HepG2 (cell line): ENCODE data around the gene GRID1. TPM values are rescaled to one million over a fixed set of nuclear protein-coding genes. Genes with fewer than 3 reads are reported as not detected.

Experiments
- ARID3A ChIP-seq: IDR thresholded peaks from 2 replicates; pipeline ENCODE4 v1.6.1; 2012; ENCODE audit warnings: low read depth, low read length, improper control_type of control experiment
- ESRRA ChIP-seq: sonication (generic); formaldehyde crosslinking; IDR thresholded peaks from 2 replicates; pipeline ENCODE4 v1.5.1; 2020; ENCODE audit warnings: mild to moderate bottlenecking, low read depth, missing genetic modification reagents
- GATAD2A ChIP-seq: IDR thresholded peaks from 2 replicates; pipeline ENCODE4 v1.6.1; 2016
- HNF1A ChIP-seq, 2 experiments: sonication (generic) in 1 of 2; formaldehyde crosslinking in 1 of 2; IDR thresholded peaks; 2 replicates each; pipeline versions ENCODE4 v1.4.0 to v1.6.1; 2016 to 2020; ENCODE audit warnings: borderline replicate concordance in 1 of 2, low read depth in 1 of 2, mild to moderate bottlenecking in 1 of 2, missing genetic modification reagents in 1 of 2
- KAT2B ChIP-seq: fragments of 150-350 bp; IDR thresholded peaks from 2 replicates; pipeline ENCODE4 v1.6.1; 2014; ENCODE audit warnings: low read depth, low read length, borderline replicate concordance
- MAFF ChIP-seq: IDR thresholded peaks from 2 replicates; pipeline ENCODE4 v1.6.1; 2011; ENCODE audit warnings: low read depth, low read length, improper control_type of control experiment
- NR2F1 ChIP-seq, 2 experiments: fragments of 450-650 bp in 1 of 2; formaldehyde crosslinking in 1 of 2; IDR thresholded peaks; 2 replicates each; pipeline versions ENCODE4 v1.5.0 to v1.6.1; 2016 to 2020; ENCODE audit warnings: mild to moderate bottlenecking in 1 of 2, missing compliant biosample characterization in 1 of 2, missing genetic modification reagents in 1 of 2, moderate library complexity in 1 of 2
- PITX1 ChIP-seq: sonication (generic); formaldehyde crosslinking; IDR thresholded peaks from 2 replicates; pipeline ENCODE4 v1.5.1; 2020; ENCODE audit warnings: mild to moderate bottlenecking, missing genetic modification reagents
- POGZ ChIP-seq: sonication (generic); formaldehyde crosslinking; IDR thresholded peaks from 2 replicates; pipeline ENCODE4 v1.4.0; 2020; ENCODE audit warnings: mild to moderate bottlenecking, missing genetic modification reagents
- UBTF ChIP-seq: sonication (generic); formaldehyde crosslinking; IDR thresholded peaks from 2 replicates; pipeline ENCODE4 v1.4.0; 2020; ENCODE audit warnings: mild to moderate bottlenecking, missing genetic modification reagents
- ZBTB7B ChIP-seq: sonication (generic); formaldehyde crosslinking; IDR thresholded peaks from 2 replicates; pipeline ENCODE4 v1.4.0; 2020; ENCODE audit warnings: missing genetic modification reagents
- ZNF644 ChIP-seq: IDR thresholded peaks from 2 replicates; pipeline ENCODE4 v1.6.1; 2016; ENCODE audit warnings: low read depth
- ZNF770 ChIP-seq: sonication (generic); formaldehyde crosslinking; IDR thresholded peaks from 2 replicates; pipeline ENCODE4 v1.5.0; 2020; ENCODE audit warnings: mild to moderate bottlenecking, missing genetic modification reagents
- ZSCAN25 ChIP-seq: sonication (generic); formaldehyde crosslinking; IDR thresholded peaks from 2 replicates; pipeline ENCODE4 v1.8.0; 2022; ENCODE audit warnings: mild to moderate bottlenecking, missing genetic modification reagents
- polyA plus RNA-seq, 8 experiments: library from polyadenylated mRNA; depleted of rRNA in 3 of 8; stranded (reverse) in 7 of 8; unstranded in 1 of 8; fragments of >200 nt; fragmentation: Illumina TruSeq in 4 of 8; extraction: Trizol in 4 of 8; gene quantifications; 2 replicates each; pipeline versions ENCODE4 v1.2.1 to v1.2.3, GENCODE V29; 2011 to 2016; ENCODE audit warnings: low read depth in 4 of 8, missing spikeins in 1 of 8, mixed read lengths in 1 of 8; ENCODE audit not compliant: insufficient read depth in 1 of 8
- total RNA-seq, 5 experiments: library from RNA; depleted of rRNA; stranded (reverse); fragments of >200 nt; fragmentation: Illumina TruSeq; extraction: Trizol; gene quantifications; 2 replicates each; pipeline ENCODE4 v1.2.3, GENCODE V29; 2016; ENCODE audit warnings: low read depth in 1 of 5

The GRID1 gene
- total and polyA plus RNA-seq, 2 of the 13 experiments (the other 11 are each of a cell fraction or from before 2014, with no cell fraction given): 0.05 TPM; not detected in 1

- no peak for TF ChIP-seq HNF1A (IDR thresholded peaks at IDR 0.05; ENCODE audit: low read depth)
- no peak for TF ChIP-seq HNF1A (CRISPR knock-in tag; IDR thresholded peaks at IDR 0.05; ENCODE audit: borderline replicate concordance)
- TF ChIP-seq NR2F1 (CRISPR knock-in tag; IDR thresholded peaks at IDR 0.05): peak; percentile 42 to 52; a peak in 3 of 4 replicates
- no peak for TF ChIP-seq KAT2B
- no peak for TF ChIP-seq MAFF
- TF ChIP-seq ZNF644: peak; percentile 14; the same call in 1 of the 2 replicates
- TF ChIP-seq ZNF770: 0 out of 2 replicates have a peak, but pooled peaks have one; percentile 41
- TF ChIP-seq ZSCAN25 (CRISPR knock-in tag): 0 out of 2 replicates have a peak, but pooled peaks have one; percentile 27
- no peak for TF ChIP-seq ESRRA (CRISPR knock-in tag)
- TF ChIP-seq POGZ (CRISPR knock-in tag): 0 out of 2 replicates have a peak, but pooled peaks have one; percentile 32
- no peak for TF ChIP-seq ARID3A
- TF ChIP-seq PITX1 (CRISPR knock-in tag): peak; percentile 62; the same call in 1 of the 2 replicates
- TF ChIP-seq UBTF: 0 out of 2 replicates have a peak, but pooled peaks have one; percentile 19
- 0 out of 2 replicates have a peak, but pooled peaks have one; percentile 1 for TF ChIP-seq ZBTB7B
- 0 out of 2 replicates have a peak, but pooled peaks have one; percentile 29 for TF ChIP-seq GATAD2A (CRISPR knock-in tag)
These were observed 202.9 kb downstream of the GRID1 start (continued) for GRCh38 chr10:86163522-86164173.
